HCT116 (cell line): ENCODE results near the gene CCDC61.

Experiments used
- CTCF ChIP-seq, 3 experiments: fragments of 200-600 bp in 1 of 3; sonication (generic) in 1 of 3; IDR thresholded peaks in 2 of 3; conservative IDR thresholded peaks in 1 of 3; 2 replicates each; pipeline ENCODE4 v1.5.1; 2012 to 2017; ENCODE audit warnings: low read depth in 2 of 3, low read length in 2 of 3, antibody characterized with exemption in 1 of 3, borderline replicate concordance in 1 of 3, control low read depth in 1 of 3, mild to moderate bottlenecking in 1 of 3, mixed read lengths in 1 of 3, mixed run types in 1 of 3, moderate library complexity in 1 of 3; ENCODE audit not compliant: insufficient read depth in 1 of 3
- ELF1 ChIP-seq: IDR thresholded peaks from 2 replicates; pipeline ENCODE4 v1.6.1; 2012; ENCODE audit warnings: low read depth, borderline replicate concordance
- EZH2 ChIP-seq: fragments of 200-600 bp; sonication (generic); IDR thresholded peaks from 2 replicates; pipeline ENCODE4 v1.6.1; 2017; ENCODE audit warnings: antibody characterized with exemption, mixed run types
- EZH2phosphoT487 ChIP-seq: fragments of 200-600 bp; IDR thresholded peaks from 2 replicates; pipeline ENCODE4 v1.6.1; 2018; ENCODE audit warnings: antibody characterized with exemption, borderline replicate concordance
- JUND ChIP-seq: IDR thresholded peaks from 2 replicates; pipeline ENCODE4 v1.6.1; 2012
- MAX ChIP-seq: IDR thresholded peaks from 2 replicates; pipeline ENCODE4 v1.6.1; 2012
- POLR2A ChIP-seq: IDR thresholded peaks from 2 replicates; pipeline ENCODE4 v1.7.0; 2011; ENCODE audit warnings: borderline replicate concordance; ENCODE audit not compliant: insufficient read depth, insufficient read length; ENCODE audit errors: extremely low read depth
- POLR2AphosphoS5 ChIP-seq: IDR thresholded peaks from 2 replicates; pipeline ENCODE4 v1.6.1; 2011; ENCODE audit warnings: mild to moderate bottlenecking, low read depth, low read length, moderate library complexity
- RAD21 ChIP-seq: IDR thresholded peaks from 2 replicates; pipeline ENCODE4 v1.6.1; 2012; ENCODE audit warnings: low read depth, mild to moderate bottlenecking
- REST ChIP-seq: IDR thresholded peaks from 2 replicates; pipeline ENCODE4 v1.6.1; 2012; ENCODE audit warnings: low read depth
- SIN3A ChIP-seq: IDR thresholded peaks from 2 replicates; pipeline ENCODE4 v1.6.1; 2012; ENCODE audit warnings: low read depth
- YY1 ChIP-seq: IDR thresholded peaks from 2 replicates; pipeline ENCODE4 v1.6.1; 2011; ENCODE audit warnings: low read length, low read depth, moderate library complexity, mild to moderate bottlenecking; ENCODE audit not compliant: insufficient replicate concordance; ENCODE audit errors: extremely low read depth
- ZBTB33 ChIP-seq: IDR thresholded peaks from 2 replicates; pipeline ENCODE4 v1.6.1; 2011; ENCODE audit warnings: mild to moderate bottlenecking, low read length, moderate library complexity; ENCODE audit not compliant: insufficient replicate concordance; ENCODE audit errors: extremely low read depth
- ZFX ChIP-seq: fragments of 450-650 bp; IDR thresholded peaks from 2 replicates; pipeline ENCODE4 v1.6.1; 2017

GRCh38 chr19:46033401-46033800 lies 38.1 kb downstream of the CCDC61 start:
- TF ChIP-seq CTCF (IDR thresholded peaks at IDR 0.05 in 2 of 3, conservative IDR thresholded peaks at IDR 0.05 in 1 of 3; ENCODE audit: borderline replicate concordance in 1 of 3, insufficient read depth in 1 of 3, low read depth in 2 of 3, low read length in 2 of 3) (no peak), ZFX (no peak), ELF1 (no peak), ZBTB33 (no peak), REST (no peak), EZH2 (no peak), POLR2AphosphoS5 (no peak), YY1 (no peak), RAD21 (no peak), EZH2phosphoT487 (no peak), SIN3A (no peak), JUND (no peak), MAX (no peak), POLR2A (no peak)
